Measurements from ENCODE around the gene CCNB3.
A peak's percentile ranks its signal among the peaks of the same experiment; 100 is the strongest.

The CCNB3 gene

GRCh38 chrX:50200907-50201306 is 3.7 kb upstream of the CCNB3 start, which contains the start of gene AKAP4:
Gene AKAP4 (minus strand): TSS chrX:50201007. CDS start chrX:50200889, 118 bp downstream.
- Histone ChIP-seq H4K91ac (ENCODE audit: low read length) (no peak within 1 kb of the TSS), H3K79me1 (replicated peaks; ENCODE audit: low read length, poor library complexity, severe bottlenecking) (no peaks in the 10 kb centered on the region), H4K8ac (ENCODE audit: low read length) (no peak within 1 kb of the TSS), H3K14ac (ENCODE audit: low read length in 2 of 2) (no peak within 1 kb of the TSS), H3K36me3 (ENCODE audit: control insufficient read depth in 1 of 2, insufficient read depth in 2 of 2, low read depth in 1 of 2, low read length in 2 of 2) (no peaks in the 10 kb centered on the region), H3K4ac (ENCODE audit: low read depth in 1 of 2, low read length in 2 of 2) (no peak within 1 kb of the TSS), H3K4me3 (ENCODE audit: insufficient read depth in 1 of 2, low read depth in 1 of 2, low read length in 2 of 2) (no peak within 1 kb of the TSS), H2AFZ (ENCODE audit: low read depth, low read length) (no peak within 1 kb of the TSS), H2BK12ac (ENCODE audit: low read length in 2 of 2) (no peak within 1 kb of the TSS), H2BK120ac (ENCODE audit: low read depth, low read length) (no peak within 1 kb of the TSS), H3K18ac (ENCODE audit: low read depth in 1 of 2, low read length in 2 of 2) (no peak within 1 kb of the TSS), H2BK15ac (ENCODE audit: low read depth, poor library complexity, severe bottlenecking) (no peak within 1 kb of the TSS), H3K9ac (ENCODE audit: low read length) (no peak within 1 kb of the TSS), H3K27me3 (ENCODE audit: control insufficient read depth in 1 of 2, insufficient read depth in 1 of 2, low read length in 2 of 2) (peaks cover 0 to 13% of the 10 kb centered on the region in 2 experiments), H3K4me1 (ENCODE audit: control insufficient read depth, insufficient read depth, low read depth, low read length) (no peaks in the 10 kb centered on the region), H3K4me2 (ENCODE audit: low read length, poor library complexity, severe bottlenecking) (no peak within 1 kb of the TSS), H3K27ac (ENCODE audit: low read length, poor library complexity, severe bottlenecking) (no peak within 1 kb of the TSS), H3K23ac (ENCODE audit: low read length in 2 of 2) (no peak within 1 kb of the TSS), H3K9me3 (ENCODE audit: control insufficient read depth, low read length) (no peaks in the 10 kb centered on the region), H2AK5ac (ENCODE audit: low read length, severe bottlenecking) (no peak within 1 kb of the TSS), H2BK5ac (ENCODE audit: low read depth, low read length, poor library complexity, severe bottlenecking) (no peak within 1 kb of the TSS)
- no peak for DNase-seq
- WGBS = 100% methylated on average over 1 of the region's 1 CpG

- Histone ChIP-seq H2BK120ac (ENCODE audit: low read depth, low read length) (no peak overlapping the region), H3K14ac (ENCODE audit: low read length in 2 of 2) (no peak overlapping the region), H3K79me1 (replicated peaks; ENCODE audit: low read length, poor library complexity, severe bottlenecking) (no peaks in the 10 kb centered on the region), H4K91ac (ENCODE audit: low read length) (no peak overlapping the region), H2BK15ac (ENCODE audit: low read depth, poor library complexity, severe bottlenecking) (no peak overlapping the region), H3K4me1 (ENCODE audit: control insufficient read depth, insufficient read depth, low read depth, low read length) (no peaks in the 10 kb centered on the region), H2BK5ac (ENCODE audit: low read depth, low read length, poor library complexity, severe bottlenecking) (no peak overlapping the region), H3K27me3 (ENCODE audit: control insufficient read depth in 1 of 2, insufficient read depth in 1 of 2, low read length in 2 of 2) (peaks cover 0 to 9% of the 10 kb centered on the region in 2 experiments), H3K9me3 (ENCODE audit: control insufficient read depth, low read length) (no peaks in the 10 kb centered on the region), H3K36me3 (ENCODE audit: control insufficient read depth in 1 of 2, insufficient read depth in 2 of 2, low read depth in 1 of 2, low read length in 2 of 2) (no peaks in the 10 kb centered on the region), H3K9ac (ENCODE audit: low read length) (no peak overlapping the region), H3K4ac (ENCODE audit: low read depth in 1 of 2, low read length in 2 of 2) (no peak overlapping the region), H2AFZ (ENCODE audit: low read depth, low read length) (no peak overlapping the region), H3K27ac (ENCODE audit: low read length, poor library complexity, severe bottlenecking) (no peak overlapping the region), H2AK5ac (ENCODE audit: low read length, severe bottlenecking) (no peak overlapping the region), H3K18ac (ENCODE audit: low read depth in 1 of 2, low read length in 2 of 2) (no peak overlapping the region), H3K4me3 (ENCODE audit: insufficient read depth in 1 of 2, low read depth in 1 of 2, low read length in 2 of 2) (no peak overlapping the region), H3K4me2 (ENCODE audit: low read length, poor library complexity, severe bottlenecking) (no peak overlapping the region), H4K8ac (ENCODE audit: low read length) (no peak overlapping the region), H3K23ac (ENCODE audit: low read length in 2 of 2) (no peak overlapping the region), H2BK12ac (ENCODE audit: low read length in 2 of 2) (no peak overlapping the region)
- WGBS = 89% methylated on average over 1 of the region's 3 CpGs
- DNase-seq = peak; percentile 20
Measured at GRCh38 chrX:50202539-50202938, 2.0 kb upstream of the CCNB3 start.

- Histone ChIP-seq H2BK12ac (ENCODE audit: low read length in 2 of 2) (no peak overlapping the region), H4K8ac (ENCODE audit: low read length) (no peak overlapping the region), H3K4ac (ENCODE audit: low read depth in 1 of 2, low read length in 2 of 2) (no peak overlapping the region), H3K79me1 (replicated peaks; ENCODE audit: low read length, poor library complexity, severe bottlenecking) (no peaks in the 10 kb centered on the region), H3K18ac (ENCODE audit: low read depth in 1 of 2, low read length in 2 of 2) (no peak overlapping the region), H4K91ac (ENCODE audit: low read length) (no peak overlapping the region), H3K27ac (ENCODE audit: low read length, poor library complexity, severe bottlenecking) (no peak overlapping the region), H2AFZ (ENCODE audit: low read depth, low read length) (no peak overlapping the region), H3K4me2 (ENCODE audit: low read length, poor library complexity, severe bottlenecking) (no peak overlapping the region), H2BK5ac (ENCODE audit: low read depth, low read length, poor library complexity, severe bottlenecking) (no peak overlapping the region), H3K14ac (ENCODE audit: low read length in 2 of 2) (no peak overlapping the region), H3K9me3 (ENCODE audit: control insufficient read depth, low read length) (no peaks in the 10 kb centered on the region), H3K36me3 (ENCODE audit: control insufficient read depth in 1 of 2, insufficient read depth in 2 of 2, low read depth in 1 of 2, low read length in 2 of 2) (no peaks in the 10 kb centered on the region), H2BK120ac (ENCODE audit: low read depth, low read length) (no peak overlapping the region), H3K27me3 (ENCODE audit: control insufficient read depth in 1 of 2, insufficient read depth in 1 of 2, low read length in 2 of 2) (peaks cover 0 to 3% of the 10 kb centered on the region in 2 experiments), H3K9ac (ENCODE audit: low read length) (no peak overlapping the region), H3K4me3 (ENCODE audit: insufficient read depth in 1 of 2, low read depth in 1 of 2, low read length in 2 of 2) (no peak overlapping the region), H3K23ac (ENCODE audit: low read length in 2 of 2) (no peak overlapping the region), H2BK15ac (ENCODE audit: low read depth, poor library complexity, severe bottlenecking) (no peak overlapping the region), H2AK5ac (ENCODE audit: low read length, severe bottlenecking) (no peak overlapping the region), H3K4me1 (ENCODE audit: control insufficient read depth, insufficient read depth, low read depth, low read length) (no peaks in the 10 kb centered on the region)
- no peak for DNase-seq
- WGBS = 94% methylated on average over 3 of the region's 11 CpGs
Measured at GRCh38 chrX:50206753-50207152, 2.2 kb downstream of the CCNB3 start.

GRCh38 chrX:50211510-50211909 is 6.9 kb downstream of the CCNB3 start:
- 56% methylated on average over 3 of the region's 8 CpGs for WGBS
- H3K27ac ChIP-seq (ENCODE audit: low read length, poor library complexity, severe bottlenecking) = no peak overlapping the region
- no peak overlapping the region for H4K8ac ChIP-seq (ENCODE audit: low read length)
- H2AK5ac ChIP-seq (ENCODE audit: low read length, severe bottlenecking) = no peak overlapping the region
- H2BK12ac ChIP-seq (ENCODE audit: low read length in 2 of 2) = no peak overlapping the region
- peaks cover 0 to 3% of the 10 kb centered on the region in 2 experiments for H3K27me3 ChIP-seq (ENCODE audit: control insufficient read depth in 1 of 2, insufficient read depth in 1 of 2, low read length in 2 of 2)
- H3K18ac ChIP-seq (ENCODE audit: low read depth in 1 of 2, low read length in 2 of 2) = no peak overlapping the region
- H3K9ac ChIP-seq (ENCODE audit: low read length) = no peak overlapping the region
- DNase-seq = no peak
- no peaks in the 10 kb centered on the region for H3K9me3 ChIP-seq (ENCODE audit: control insufficient read depth, low read length)
- H3K36me3 ChIP-seq (ENCODE audit: control insufficient read depth in 1 of 2, insufficient read depth in 2 of 2, low read depth in 1 of 2, low read length in 2 of 2) = no peaks in the 10 kb centered on the region
- H2BK15ac ChIP-seq (ENCODE audit: low read depth, poor library complexity, severe bottlenecking) = no peak overlapping the region
- H2BK5ac ChIP-seq (ENCODE audit: low read depth, low read length, poor library complexity, severe bottlenecking) = no peak overlapping the region
- H3K4me2 ChIP-seq (ENCODE audit: low read length, poor library complexity, severe bottlenecking) = no peak overlapping the region
- no peaks in the 10 kb centered on the region for H3K4me1 ChIP-seq (ENCODE audit: control insufficient read depth, insufficient read depth, low read depth, low read length)
- H3K4me3 ChIP-seq (ENCODE audit: insufficient read depth in 1 of 2, low read depth in 1 of 2, low read length in 2 of 2) = no peak overlapping the region
- H2AFZ ChIP-seq (ENCODE audit: low read depth, low read length) = no peak overlapping the region
- no peak overlapping the region for H2BK120ac ChIP-seq (ENCODE audit: low read depth, low read length)
- no peak overlapping the region for H3K14ac ChIP-seq (ENCODE audit: low read length in 2 of 2)
- no peaks in the 10 kb centered on the region for H3K79me1 ChIP-seq (replicated peaks; ENCODE audit: low read length, poor library complexity, severe bottlenecking)
- H3K23ac ChIP-seq (ENCODE audit: low read length in 2 of 2) = no peak overlapping the region
- no peak overlapping the region for H4K91ac ChIP-seq (ENCODE audit: low read length)
- no peak overlapping the region for H3K4ac ChIP-seq (ENCODE audit: low read depth in 1 of 2, low read length in 2 of 2)

Data from mesenchymal stem cell (in vitro differentiated cells and primary cell).